Measurements from ENCODE around the gene MRNIP.

- TF ChIP-seq CTCF (IDR thresholded peaks at IDR 0.05) (no peak), POLR2A (IDR thresholded peaks at IDR 0.05) (no peak), POLR2AphosphoS5 (IDR thresholded peaks at IDR 0.05) (no peak)
Observed at GRCh38 chr5:179833709-179834070, 24.9 kb downstream of the MRNIP start.

All from breast epithelium (tissue), 3 donors.